GM23248 (cell line): ENCODE measurements around the gene MSH5.

Experiments
- EZH2 ChIP-seq: fragments of 200-600 bp; sonication (generic); IDR thresholded peaks from 2 replicates; pipeline ENCODE4 v1.6.1; 2018; ENCODE audit warnings: antibody characterized with exemption, mild to moderate bottlenecking; ENCODE audit not compliant: insufficient read depth, poor library complexity, severe bottlenecking
- EZH2phosphoT487 ChIP-seq: fragments of 200-600 bp; sonication (generic); IDR thresholded peaks from 2 replicates; pipeline ENCODE4 v1.6.1; 2018; ENCODE audit warnings: antibody characterized with exemption, moderate library complexity, mild to moderate bottlenecking, low read depth; ENCODE audit not compliant: insufficient read depth

DNA sequence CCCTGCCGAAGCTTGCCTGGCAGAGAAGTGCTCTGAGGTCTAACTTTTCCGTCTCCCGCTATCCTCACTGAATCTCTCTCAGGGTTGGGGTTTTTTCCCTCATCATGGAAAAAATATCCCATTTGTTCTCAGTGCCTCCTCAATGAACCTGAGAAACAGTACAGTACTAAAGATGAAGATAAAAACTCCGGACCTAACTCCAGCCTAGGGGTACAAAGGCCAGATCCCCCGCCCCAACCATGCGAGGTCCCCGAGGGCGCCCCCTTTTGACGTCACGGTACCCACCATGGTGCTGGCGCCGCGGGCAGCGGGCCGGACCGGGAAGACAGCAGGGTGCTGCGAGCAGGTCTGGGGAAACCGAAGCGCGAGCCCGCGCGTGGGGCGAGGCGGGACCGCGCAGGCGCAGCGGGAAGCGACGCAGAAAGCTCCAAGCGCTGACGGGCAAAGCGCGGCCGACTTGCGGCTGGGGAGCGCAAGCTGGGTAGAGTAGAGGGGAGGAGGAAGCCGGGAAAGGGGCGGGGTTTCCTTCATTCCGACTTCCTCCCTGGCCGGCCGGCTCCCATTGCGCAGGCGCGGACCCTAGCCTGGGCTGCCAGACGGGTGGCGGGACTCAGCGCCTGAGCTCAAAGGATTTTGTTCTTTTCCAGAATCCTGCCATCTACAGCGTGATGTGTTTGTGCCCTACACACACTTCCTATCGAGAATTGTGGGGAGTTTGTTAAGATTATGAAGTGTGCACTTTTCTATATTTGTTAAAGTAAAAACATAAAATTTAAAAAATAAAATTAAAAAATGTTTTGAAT, 66.9 kb downstream of the MSH5 start, which contains the start of gene LSM2:
- TF ChIP-seq EZH2phosphoT487, result no peak
- no peak for TF ChIP-seq EZH2
